GM12891 (cell line): ENCODE data around the gene CRAMP1.

Source experiments
- PAX5 ChIP-seq: IDR thresholded peaks from 2 replicates; pipeline ENCODE4 v1.6.1; 2011; ENCODE audit warnings: low read length, moderate library complexity, mild to moderate bottlenecking; ENCODE audit not compliant: insufficient read depth, severe bottlenecking
- POLR2A ChIP-seq: IDR thresholded peaks from 2 replicates; pipeline ENCODE4 v1.6.1; 2011; ENCODE audit warnings: low read depth, low read length, control low read depth
- POLR2AphosphoS5 ChIP-seq: IDR thresholded peaks from 2 replicates; pipeline ENCODE4 v1.6.1; 2011; ENCODE audit warnings: low read depth, low read length, control low read depth
- POU2F2 ChIP-seq: IDR thresholded peaks from 2 replicates; pipeline ENCODE4 v1.6.1; 2011; ENCODE audit warnings: low read depth, mild to moderate bottlenecking, control low read depth, low read length, moderate library complexity
- SPI1 ChIP-seq: IDR thresholded peaks from 2 replicates; pipeline ENCODE4 v1.6.1; 2011; ENCODE audit warnings: low read depth, low read length, control low read depth
- TAF1 ChIP-seq: IDR thresholded peaks from 2 replicates; pipeline ENCODE4 v1.6.1; 2011; ENCODE audit warnings: low read depth, low read length, control low read depth

GRCh38 chr16:1590930-1591705 lies 21.0 kb upstream of the CRAMP1 start:
- no peak for TF ChIP-seq POLR2A
- no peak for TF ChIP-seq POLR2AphosphoS5
- no peak for TF ChIP-seq TAF1
- no peak for TF ChIP-seq PAX5
- TF ChIP-seq SPI1 = no peak
- no peak for TF ChIP-seq POU2F2
